DLD1 (cell line): ENCODE results near the gene RGS17.
"Not testable (repeated sequence)": the region's sequence is repeated elsewhere in the genome, so short reads cannot be mapped to it uniquely, and the experiment has no call there.

Experiments used
- in situ Hi-C: cut with HindIII; loops from 2 replicates; pipeline ENCODE4 v1.10.0; 2017; ENCODE audit warnings: low sequenced_read_pairs

RGS17 gene

DNA sequence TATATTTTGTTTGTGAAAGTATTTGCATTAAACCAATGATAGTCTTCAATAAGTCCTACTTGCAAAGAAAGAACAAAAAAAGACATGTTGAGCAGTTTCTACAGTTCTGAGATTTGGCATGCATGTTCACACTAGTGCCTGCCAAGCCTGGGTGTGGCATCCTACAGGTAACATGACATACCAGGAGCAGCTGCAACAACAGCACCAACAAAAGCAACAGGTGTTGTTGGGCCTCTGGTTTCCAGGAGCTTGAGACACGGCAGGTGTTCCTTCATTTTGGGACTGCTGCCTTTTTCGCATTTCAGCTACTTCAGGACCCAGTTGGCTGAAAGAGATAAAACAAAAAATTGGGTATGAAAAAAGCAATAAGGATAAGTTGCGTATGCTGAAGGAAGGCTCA lies 87.4 kb downstream of the RGS17 start:
- in situ Hi-C loops, result no loop called here

DNA sequence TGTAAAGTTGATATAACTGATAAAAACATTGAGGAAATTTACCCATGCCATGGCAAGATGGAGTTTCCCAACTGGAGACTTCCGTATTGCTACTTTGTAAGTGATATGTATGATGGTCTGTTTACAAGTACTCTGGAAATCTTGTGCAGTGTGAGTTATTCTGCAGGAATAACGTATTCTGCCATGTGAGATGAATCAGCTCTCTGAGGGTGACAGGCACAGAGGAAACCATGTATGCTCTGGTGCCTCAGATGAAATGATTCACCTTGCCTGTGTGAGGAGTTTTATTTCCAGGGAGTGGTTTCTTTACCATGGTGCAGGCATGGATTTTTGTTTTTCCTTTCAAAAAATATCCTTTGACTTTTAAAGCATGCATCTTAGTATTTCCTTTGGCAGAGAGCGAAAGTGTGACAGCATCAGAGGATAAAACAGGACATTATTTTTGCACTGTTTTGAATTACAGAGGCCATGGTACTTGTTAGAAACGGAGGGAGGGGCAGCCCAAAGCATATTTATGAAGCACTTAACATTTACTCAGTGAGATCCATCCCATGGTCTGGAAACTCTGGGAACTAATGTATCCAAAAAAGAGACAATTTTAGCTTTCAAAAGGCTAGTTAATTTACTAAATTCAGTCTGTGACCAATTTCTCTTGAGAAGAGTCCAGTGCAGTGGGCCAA lies 92.6 kb downstream of the RGS17 start:
- in situ Hi-C loops, result no loop called here

DNA sequence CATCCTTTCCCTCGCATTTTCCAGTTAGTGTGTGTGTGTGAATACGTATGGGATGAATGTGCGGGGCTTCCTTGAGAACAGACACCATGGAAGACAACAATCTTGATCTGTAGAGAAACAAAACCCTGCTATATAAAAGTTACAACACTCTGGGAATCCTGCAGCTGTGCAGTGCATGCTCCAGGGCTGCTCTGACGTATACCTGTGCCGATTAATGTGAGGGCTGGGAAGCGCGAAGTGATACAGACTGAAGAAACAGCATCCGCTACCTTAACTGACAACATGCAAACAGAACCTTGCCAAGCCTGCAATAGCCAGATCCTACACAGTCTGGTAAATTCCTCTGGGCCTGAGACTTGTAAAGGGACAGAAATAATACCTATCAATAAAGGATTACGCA lies 96.9 kb downstream of the RGS17 start:
- in situ Hi-C loops, result no loop called here

DNA sequence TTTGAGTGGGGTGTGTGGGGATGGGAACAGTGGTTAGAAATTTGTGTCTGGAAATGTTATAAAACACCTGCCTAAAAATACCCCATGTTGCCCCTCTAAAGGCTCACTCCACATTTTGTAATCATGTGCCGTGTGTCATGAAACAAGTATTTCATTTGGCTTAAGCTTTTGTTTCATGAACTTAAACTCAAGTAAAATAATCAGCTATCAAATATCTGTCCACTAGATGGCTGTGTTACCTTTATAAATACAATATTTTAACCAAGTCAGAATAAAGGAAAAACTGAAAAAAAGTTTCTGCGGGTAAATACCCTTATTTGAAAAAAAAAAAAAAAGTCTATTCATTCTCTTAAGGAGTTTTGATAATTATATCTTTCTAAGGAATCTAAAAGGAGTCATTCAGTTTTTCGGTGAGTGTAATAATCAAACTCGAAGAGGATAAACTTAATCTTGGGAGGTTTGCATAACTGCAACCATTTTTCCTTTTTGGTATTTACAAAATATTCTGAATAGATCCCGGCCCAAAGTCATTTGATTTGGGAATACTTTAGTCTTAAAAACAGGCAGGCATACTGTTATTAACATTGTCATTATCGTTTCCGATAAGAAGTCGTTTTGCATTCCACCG lies 98.7 kb downstream of the RGS17 start:
- in situ Hi-C loops, result no loop called here

DNA sequence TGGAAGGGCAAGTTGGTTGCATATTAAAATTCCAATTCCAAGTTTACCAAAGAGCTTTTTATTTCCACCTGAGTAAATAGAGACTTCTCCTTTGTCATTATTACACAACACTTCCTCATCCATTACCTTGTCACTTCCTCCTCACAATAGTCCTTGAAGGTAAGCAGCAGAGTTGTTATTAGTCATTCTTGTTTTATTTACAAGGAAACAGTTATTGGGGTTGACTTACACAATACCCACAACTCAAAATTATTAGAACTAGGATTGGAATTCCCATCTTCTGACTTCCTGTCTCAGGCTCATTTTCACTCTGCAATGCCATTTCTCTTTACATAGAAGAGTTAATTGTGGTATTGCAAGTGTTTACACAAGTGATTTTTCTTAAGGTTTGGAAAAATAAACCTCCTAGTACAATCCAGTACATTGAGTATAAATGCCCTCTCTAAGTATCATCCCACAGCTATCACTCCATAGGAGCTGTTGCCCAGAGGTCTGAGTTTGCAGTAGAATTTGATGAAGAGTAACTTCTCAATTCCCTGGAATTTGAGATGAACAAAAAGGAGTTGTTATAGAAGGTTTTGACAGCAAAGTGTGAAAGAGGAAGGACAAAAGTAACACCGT lies 99.6 kb downstream of the RGS17 start:
- in situ Hi-C loops, result no loop called here

DNA sequence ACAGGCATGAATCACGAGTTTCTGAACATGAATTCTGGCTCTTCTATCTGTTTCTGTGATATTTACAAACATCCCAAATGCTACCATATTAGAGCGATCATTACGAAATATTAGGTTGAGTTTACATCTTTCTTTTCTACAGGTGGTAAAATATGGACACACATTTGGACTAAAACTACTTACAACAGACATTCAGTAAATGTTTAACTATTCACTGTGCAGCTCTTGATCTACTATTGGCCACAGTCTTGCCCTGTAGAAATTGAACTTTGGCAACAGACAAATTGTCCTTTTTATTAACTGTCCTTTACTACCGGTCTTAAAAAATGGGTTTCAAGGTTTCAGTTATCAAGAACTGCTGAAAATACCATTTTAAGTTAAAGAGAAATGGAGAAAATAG lies 102.1 kb downstream of the RGS17 start:
- in situ Hi-C loops, result no loop called here

DNA sequence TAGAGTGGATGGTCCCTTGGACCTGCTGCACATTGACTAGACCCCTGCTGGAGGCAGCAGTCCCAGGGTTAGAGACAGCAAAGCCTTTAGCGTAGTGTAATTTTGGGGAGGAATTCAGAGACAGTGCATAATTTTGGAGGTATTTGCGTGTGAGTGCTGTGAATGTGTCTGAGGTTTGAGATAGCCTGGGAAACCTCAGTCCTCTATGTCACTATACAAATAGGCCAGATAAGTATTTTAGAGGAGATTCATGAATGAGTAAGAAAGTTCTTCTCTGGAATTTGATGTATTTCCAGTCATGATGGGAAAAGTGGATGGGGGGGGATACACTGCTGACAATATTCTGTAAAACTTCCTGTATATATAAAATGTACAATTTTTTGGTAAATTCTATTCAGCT lies 102.8 kb downstream of the RGS17 start:
- in situ Hi-C loops, result no loop called here

DNA sequence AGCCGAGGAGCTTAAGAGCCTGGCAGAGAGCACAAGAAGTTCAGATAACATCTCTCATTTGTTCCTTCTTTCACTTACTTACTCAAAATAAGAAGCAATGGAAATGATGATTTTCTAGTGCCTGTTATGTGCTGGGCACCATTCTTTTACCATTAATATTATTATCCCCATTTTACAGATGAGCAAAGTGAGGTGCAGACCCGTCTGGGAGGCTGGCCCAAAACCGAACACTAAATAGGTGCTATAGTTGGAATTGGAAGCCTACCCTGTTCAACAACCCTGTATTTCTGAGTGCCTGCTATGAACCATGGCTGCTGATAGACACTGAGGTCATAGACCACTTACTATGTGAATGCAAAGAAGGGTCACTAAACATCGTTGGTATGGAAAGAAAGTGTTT lies 103.6 kb downstream of the RGS17 start:
- in situ Hi-C loops, result no loop called here

DNA sequence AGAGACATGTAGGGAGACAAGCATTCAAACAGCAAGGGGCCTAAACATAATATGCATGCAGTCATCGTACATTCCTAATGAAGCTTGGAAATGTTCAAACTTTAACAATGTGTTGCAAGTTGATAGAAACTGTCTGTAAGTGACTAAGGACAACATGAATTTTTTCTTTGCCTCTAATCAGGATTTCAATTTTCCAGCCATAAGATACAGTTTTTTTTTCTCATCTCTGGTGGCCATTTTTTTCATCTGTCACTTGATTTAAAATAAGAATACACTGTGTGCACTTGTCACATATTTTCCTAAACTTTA lies 106.4 kb downstream of the RGS17 start:
- in situ Hi-C loops, result no loop called here

DNA sequence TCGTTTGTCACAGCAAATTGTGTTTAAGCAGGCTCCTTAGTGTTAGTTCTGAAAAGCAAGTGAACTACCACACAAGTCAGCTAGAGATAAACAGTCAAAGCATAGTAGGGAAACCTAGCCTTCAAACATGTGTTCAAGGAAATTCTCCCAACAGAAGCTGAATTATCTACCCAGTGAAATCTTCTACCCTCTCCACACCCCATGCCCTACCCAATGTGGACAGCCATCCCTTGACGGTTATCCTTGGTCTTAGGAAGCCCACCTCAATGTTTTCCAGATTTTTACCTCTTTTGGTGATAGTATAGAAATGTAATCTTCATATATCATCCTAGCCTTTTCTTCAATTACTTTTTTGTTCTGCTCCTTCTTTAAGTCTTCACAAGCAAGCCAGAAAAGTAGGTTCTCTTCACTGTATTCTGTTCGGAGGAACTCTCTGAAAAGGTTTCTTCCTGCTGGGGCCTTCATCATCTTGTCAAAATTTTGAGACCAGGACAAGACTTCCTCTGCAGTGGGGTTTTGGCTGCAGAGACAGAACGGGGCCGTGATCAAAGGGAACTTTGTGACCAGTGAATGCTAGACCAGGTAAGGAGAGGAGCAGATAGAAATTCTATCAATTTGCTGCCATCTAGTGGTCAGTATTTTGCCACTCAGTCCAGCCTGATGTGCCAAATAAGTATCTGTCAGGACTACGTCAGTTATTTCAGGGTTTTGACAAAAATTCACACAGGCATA lies 106.9 kb downstream of the RGS17 start:
- in situ Hi-C loops, result no loop called here

DNA sequence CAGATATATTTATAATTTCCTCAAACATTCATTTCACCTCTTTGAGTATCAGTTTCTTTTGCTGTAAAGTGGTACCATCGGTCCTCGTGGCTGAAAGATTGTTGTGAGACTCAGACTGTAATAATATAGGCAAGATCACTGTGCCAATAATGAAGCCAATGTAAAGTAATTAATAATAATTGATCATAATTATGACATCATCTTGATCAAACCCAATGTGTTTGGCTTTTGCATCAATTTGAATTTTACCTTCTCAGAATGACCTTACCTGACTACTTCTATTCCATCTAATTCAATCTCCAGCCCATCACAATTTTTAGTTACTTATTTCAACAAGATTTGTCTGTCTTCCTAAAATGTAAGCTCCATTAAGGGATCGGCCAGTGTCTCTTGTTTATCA lies 112.7 kb downstream of the RGS17 start:
- in situ Hi-C loops, result no loop called here

DNA sequence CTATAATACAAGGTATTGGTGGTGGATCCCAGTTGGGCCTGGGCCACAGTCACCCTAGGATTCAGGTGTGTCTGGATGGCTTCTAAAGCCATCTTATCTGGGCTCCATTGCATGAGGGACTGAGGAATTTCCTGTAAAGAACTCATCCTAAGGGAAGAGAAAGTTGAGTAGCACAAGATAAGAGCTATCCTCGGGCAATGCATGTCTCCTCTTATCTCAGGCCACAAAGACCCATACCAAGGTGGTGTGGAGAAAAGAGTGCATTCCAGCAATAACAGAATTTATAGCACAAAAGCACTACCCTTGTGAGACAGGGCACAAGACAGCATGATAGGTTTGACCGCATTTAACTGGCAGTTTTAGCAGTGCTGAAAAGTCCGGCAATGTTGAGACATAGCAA lies 114.2 kb downstream of the RGS17 start:
- in situ Hi-C loops, result no loop called here

DNA sequence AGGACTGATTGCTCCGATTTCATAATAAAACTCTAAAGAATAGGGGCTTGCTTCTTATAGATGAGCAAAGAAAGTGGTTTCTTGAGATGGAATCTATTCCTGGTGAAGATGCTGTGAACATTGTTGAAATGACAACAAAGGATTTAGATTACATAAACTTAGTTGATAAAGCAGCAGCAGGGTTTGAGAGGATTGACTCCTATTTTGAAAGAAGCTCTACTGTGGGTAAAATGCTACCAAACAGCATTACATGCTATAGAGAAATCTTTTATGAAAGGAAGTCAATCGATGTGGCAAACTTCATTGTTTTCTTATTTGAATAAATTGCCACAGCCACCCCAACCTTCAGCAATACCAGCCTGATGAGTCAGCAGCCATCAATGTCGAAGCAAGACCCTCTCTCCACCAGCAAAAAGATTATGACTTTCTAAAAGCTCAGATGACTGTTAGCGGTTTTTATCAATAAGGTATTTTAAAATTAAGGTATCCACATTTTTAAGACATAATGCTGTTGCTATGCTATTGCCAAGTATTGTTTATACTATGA lies 115.9 kb downstream of the RGS17 start:
- in situ Hi-C loops, result no loop called here

DNA sequence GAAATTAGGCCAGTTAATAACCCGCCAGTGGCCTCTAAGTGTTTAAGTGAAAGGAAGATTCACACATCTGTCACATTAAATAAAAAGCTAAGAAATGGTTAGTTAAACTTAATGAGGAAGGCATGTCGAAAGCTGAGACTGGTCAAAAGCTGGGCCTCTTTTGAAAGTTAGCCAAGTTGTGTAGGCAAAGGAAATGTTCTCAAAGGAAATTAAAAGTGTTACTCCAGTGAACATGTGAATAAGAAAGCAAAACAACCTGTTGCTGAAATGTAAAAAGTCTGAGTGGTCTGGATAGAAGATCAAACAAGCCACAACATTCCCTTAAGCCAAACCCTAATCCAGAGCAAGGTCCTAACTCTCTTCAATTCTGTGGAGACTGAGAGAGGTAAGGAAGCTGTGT lies 117.6 kb downstream of the RGS17 start:
- in situ Hi-C loops, result no loop called here

DNA sequence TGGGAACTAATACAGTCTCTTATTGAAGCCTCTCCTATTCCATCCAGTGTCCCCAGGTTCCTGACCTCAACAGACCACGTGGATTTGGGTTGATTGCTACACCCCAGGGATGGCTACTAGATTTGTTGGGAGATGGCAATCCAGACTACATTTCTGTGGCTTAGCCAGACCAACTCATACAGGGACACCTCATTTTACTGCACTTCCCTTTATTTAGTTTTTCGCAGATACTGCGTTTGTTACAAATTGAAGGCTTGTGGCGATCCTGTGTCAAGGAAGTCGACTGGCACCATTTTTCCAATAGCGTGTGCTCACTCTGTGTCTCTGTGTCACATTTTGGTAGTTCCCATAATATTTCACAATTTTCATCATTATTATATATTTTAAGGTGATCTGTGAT lies 118.2 kb downstream of the RGS17 start:
- in situ Hi-C loops, result no loop called here

DNA sequence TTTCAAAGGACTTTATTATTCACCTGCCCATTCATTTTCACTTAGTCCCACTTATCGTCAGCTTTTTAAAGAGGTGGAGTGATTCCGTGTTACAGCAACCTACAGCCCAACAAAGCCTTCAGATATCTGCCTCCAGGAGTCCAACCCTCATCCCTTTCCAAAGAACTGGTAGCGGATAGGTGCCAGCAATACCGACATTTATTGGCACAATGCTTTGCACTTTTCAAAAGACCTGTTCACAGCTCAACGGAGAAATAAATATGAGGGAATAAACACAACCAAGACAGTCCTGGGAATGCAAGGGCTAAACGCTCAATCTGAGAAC lies 127.8 kb downstream of the RGS17 start:
- in situ Hi-C loops, result no loop called here

DNA sequence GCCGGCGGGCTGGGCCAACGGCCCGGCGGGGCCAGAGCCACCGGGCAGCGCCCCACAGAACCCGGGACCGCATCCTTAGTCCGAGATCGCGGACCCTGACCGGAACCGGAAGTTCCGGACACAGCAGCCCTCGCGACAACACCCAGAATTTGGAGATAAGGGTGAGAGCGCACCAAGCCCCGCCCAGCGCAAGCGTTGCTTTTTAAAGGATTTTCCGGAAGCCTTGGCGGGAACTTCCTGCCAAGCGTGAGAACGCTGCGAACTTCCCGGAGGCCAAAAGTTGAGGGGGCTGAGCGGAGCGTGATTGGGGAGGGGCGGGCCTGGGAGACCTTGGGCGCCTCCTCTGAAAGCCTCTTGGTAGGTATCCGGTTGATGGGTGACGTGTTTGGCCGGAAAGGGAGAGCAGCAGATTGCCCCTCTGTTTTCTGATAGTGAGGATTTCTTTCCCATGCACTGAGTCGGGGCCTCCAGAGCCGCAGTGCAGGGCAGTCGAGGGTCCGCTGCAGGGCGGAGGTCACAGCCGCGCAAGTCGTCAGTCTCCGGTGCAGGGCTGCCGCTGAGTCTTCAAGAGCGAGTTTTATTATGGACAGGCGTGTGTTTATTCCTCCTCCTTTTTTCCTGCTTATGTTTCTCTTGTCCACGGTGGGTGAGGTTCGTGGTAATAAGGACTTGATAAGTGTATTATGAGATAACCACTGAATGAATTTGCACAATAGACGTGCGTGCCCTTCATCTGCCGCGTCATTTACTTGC lies 128.3 kb downstream of the RGS17 start, which contains the start of gene MTRF1L:
Gene MTRF1L (minus strand): TSS at position 97 of the 753 bp plus-strand sequence. CDS start 24 bp downstream, at position 73.
- in situ Hi-C loops, result no loop called here

DNA sequence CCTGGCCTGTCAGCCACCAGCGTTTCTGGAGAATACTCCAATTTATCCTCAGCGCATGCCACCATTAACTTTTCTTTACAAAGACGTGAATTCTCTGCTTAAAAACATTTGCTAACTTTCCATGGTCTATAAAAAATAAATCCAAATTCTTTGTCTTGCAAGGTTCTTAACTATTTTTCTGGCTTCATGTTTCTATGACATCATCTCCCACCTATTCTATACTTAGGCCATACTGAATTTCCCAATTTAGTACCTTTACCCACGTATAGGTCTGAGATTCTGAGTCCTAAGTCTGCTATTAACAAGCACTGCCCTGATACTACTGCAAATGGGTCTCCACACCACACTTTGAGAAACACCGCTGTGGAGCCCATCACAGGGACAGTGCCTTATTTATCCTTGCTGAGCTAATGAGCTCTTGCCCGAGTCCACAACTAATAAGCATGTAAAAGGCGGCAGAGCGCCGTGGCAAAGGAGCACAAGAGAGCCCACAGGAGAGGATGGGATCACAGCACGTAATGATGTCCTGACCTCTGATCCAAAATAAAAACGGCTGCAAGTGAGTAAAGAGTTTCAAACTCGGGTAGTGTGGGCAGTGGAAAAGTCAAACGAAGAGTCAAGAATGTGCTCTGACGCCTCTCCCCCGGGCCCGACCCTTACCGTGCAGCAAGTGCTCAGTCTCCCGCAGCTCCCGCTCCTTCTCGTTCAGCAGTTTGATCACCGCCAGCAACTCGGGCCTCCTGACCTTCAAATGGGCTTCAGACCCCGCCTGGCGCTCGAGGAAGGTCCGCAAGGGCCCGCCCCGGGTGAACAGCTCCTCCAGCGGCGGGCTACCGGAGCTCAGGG lies 129.1 kb downstream of the RGS17 start:
- in situ Hi-C loops, result no loop called here

DNA sequence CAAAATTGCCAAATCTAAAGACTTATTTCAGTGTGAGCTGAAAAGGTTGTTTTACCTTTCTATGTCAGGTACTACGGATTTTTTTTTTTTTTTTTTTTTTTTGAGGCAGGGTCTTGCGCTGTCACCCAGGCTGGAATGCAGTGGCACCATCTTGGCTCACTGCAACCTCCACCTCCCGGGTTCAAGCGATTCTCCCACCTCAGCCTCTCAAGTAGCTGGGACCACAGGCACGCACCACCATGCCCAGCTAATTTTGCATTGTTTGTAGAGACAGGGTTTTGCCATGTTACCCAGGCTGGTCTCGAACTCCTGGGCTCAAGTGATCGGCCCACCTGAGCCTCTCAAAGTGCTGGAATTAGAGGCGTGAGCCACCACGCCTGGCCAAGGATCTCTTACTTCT lies 130.3 kb downstream of the RGS17 start:
- in situ Hi-C loops, result not testable (repeated sequence)

DNA sequence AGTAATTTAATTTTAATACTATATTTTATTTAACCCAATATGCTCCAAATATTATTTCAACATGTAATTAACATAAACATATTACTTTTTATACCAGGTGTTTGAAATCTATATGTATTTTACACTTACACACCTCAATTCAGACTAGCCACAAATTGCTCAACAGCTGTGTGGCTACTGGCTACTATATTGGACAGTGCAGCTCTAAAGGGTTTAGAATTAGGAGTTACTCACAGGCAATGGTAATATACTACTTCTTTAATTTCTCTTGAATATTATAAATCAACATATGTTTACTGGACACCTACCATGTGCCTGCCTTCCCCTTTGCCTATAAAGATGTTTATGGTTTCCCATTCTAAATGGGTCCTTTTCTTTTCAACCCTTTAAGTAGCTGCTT lies 130.8 kb downstream of the RGS17 start:
- in situ Hi-C loops, result no loop called here
